ENCODE measurements around the gene ZNF606.
"Not testable (repeated sequence)": the region's sequence is repeated elsewhere in the genome, so short reads cannot be mapped to it uniquely, and the experiment has no call there.

ZNF606 gene

DNA sequence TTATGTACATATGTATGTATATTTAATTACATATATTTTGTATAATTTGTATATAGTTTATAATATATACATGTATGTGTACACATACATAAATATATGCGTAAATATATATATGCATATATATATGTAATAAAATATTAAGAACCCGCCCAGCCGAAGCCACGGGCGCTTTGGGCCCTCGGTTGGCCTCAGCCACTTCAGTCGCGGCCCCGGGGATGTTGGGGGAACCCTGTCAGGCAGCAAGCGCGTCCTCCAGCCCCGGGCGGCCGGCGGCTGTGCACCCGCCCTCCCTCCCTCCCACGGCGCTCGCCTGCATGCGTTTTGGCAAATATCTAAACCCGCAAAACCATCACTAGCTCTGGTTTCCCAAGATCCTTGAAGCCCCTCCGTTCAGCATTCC is 7.9 kb upstream of the ZNF606 start:
- no peak for DNase-seq (ENCODE audit: low read depth in 2 of 2)

DNA sequence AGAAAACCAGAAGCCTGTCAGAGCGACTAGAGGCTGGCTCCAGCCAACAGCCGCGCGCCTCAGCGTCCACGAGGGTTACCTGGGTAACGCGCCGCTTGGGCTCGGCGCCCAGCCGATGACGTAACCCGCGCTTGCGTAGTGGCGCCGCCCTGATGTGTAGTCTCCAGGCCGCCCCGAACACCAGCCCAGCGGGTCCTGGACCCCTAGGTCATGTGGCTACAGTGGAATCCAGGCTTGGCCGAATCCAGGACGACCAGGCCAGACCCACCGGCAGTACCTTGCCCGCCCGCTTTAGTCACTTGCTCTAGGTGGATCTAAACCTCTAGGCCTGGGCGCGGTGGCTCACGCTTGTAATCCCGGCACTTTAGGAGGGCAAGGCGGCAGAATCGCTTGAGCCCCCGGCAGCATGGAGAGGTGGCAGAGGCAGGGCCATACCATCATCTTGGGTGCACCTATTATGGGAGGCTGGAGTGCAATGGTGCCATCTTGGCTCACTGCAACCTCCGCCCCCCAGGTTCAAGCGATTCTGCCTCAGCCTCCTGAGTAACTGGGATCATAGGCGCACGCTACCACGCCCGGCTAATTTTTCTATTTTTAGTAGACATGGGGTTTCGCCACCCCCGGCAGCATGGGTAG is 7.2 kb upstream of the ZNF606 start:
- peak; percentile 63 to 66 for DNase-seq (ENCODE audit: low read depth in 2 of 2)

DNA sequence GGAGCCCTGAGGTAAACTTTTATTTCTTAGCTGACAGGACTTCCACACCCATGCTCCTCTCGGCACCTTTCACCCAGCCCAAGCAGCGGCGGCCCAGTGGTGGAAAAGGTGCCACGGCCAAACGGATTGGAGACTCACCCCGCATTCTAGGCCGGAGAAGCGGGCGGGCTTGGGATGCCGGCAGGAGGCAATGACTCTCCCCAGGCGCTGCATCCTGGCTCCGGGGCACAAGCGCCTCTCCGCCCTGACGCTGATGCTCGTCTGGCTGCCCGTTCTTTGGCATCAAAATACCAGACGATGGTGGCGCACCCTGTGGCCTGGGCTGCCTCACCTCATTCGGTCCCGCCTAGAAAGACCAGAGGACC is 6.7 kb upstream of the ZNF606 start:
- DNase-seq (ENCODE audit: low read depth in 2 of 2): no peak

DNA sequence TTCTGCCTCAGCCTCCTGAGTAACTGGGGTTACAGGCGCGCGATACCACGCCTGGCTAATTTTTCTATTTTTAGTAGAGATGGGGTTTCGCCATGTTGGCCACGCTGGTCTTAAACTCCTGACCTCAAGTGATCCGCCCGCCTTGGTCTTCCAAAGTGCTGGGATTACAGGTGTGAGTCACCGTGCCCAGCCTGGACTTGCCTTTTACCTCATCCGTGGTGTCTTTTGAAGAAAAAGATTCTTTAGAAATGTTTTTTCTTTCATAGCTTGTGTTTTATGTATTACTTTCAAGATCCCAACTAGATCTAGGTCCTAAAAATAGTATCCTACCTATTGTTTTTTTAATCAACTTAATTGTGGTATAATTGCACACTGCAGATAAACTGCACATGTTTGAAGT is 6.3 kb upstream of the ZNF606 start:
- not testable (repeated sequence) for DNase-seq (ENCODE audit: low read depth in 2 of 2)

DNA sequence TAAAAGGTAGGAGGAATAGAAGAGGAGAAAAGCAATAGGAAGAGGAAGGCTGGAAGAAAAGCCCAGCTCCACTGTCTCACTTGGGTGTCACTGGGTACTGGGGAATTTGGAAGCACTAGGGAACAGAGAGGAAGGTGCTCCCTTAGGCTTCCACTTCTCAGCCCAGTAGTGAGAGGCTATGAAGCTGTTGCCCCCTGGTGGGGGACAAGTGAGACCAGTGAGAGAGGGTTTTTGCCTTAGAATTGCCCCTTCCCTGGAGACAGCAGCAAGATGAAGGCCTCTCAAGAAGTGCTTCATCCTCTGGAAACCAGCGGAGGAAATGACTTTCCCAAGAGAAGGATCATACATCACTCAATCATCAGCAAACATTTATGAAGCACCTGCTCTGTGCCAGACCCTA is 4.7 kb upstream of the ZNF606 start:
- DNase-seq (ENCODE audit: low read depth in 2 of 2): no peak

DNA sequence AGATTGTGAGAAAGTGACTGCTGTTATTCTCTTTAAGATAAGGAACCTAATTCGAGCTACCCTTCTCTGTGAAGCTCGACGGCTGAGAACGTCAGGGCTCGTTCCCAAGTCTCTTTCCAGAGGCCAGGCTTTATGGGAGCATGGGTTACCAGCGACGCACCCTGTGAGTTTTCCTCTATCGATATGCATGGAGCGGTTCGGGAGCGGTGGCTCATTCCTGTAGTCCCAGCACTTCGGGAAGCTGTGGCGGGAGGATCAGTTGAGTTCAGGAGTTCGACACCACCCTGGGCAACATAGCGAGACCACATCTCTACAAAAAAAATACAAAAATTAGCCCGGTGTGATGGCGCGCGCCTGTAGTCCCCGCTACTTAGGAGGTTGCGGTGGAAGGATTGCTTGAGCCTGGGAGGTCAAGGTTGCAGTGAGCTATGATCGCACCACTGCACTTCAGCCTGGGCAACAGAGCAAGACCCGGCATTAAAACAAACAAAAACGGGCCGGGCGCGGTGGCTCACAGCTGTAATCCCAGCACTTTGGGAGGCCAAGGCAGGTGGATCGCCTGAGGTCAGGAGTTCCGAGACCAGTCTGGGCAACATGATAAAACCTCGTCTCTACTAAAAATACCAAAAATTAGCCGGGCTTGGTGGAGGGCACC is 681 bp upstream of the ZNF606 start:
- DNase-seq (ENCODE audit: low read depth in 2 of 2): no peak

DNA sequence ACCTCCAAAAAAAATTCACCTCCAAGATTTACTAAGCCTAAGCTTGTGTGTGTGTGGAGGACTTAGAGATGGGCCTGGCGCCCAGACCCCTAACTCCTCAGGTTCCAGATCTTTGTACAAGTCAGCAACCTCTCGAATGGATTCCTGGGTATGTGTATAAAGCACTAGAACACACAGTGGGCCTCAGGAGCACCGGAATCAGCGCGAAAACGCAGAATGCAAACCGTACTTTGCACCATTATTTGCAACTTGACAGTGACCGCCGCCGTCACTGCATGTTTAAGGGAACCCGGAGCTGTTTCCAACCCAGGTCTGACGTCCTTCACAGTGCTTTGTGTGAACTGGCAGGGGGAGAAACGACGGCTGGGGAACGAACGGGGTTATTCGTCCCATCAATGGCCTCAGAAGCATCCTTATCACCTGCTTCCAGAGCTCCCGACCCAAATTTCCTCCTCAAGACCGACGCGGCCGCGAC is 688 bp downstream of the ZNF606 start:
- no peak for DNase-seq (ENCODE audit: low read depth in 2 of 2)

DNA sequence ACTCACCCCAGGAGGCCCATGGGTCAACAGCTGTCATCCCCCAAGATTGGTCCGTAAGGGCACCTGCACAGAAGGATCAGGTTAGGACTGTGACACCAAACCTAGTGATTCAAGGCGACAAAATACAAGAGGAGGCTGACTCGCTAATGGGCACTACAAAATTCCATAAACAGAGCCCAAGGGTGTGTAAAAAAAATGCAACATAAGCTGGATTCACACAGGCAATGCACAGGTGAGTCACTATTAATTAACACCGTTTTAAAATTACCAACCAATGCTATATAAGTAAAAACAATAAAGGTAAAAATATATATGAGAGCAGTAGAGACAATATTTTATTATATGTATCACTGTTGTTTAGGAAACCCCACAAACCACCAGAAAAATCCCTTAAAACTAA is 1.9 kb downstream of the ZNF606 start:
- no peak for DNase-seq (ENCODE audit: low read depth in 2 of 2)

DNA sequence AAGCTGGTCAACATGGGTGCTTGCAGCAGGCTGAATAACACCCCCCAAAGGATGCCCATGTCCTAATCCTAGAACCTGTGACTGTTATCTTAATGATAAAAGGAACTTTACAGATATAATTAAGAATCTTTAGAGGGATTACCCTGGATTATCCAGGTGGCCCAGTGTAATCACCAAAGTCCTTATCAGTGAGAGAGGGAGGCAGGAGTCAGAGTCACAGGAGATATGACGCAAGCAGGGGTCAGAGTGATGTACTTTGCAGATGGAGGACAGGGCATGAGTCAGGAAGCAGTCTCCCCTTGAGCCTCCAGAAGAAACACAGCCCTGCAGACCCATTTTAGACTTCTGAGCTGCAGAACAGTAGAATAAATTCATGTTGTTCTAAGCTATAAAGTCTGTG is 9.8 kb downstream of the ZNF606 start:
- no peak for DNase-seq (ENCODE audit: low read depth in 2 of 2)

DNA sequence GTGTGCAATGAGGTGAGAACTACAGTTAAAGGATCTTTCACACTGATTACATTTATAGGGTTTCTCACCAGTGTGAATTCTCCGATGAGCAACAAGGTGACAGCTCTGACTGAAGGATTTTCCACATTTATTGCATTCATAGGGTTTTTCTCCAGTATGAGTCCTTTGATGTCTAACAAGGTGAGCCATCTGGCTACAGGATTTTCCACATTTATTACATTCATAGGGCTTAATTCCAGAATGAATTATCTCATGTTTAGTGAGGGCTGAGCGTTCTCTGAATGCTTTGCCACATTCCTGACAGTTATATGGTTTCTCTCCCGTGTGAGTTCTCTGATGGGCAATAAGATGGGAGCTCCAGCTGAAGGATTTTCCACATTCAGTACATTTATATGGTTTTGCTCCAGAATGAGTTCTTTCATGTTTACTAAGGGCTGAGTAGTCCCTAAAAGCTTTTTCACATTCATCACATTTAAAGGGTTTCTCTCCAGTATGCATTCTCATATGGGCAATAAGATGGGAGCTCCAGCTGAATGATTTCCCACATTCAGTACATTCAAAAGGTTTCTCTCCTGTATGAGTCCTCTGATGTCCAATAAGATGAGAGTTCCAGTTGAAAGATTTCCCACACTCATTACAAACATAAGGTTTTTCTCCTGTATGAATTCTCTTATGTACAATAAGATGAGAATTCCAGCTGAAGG is 23.9 kb downstream of the ZNF606 start:
- no peak for DNase-seq (ENCODE audit: low read depth in 2 of 2)

DNA sequence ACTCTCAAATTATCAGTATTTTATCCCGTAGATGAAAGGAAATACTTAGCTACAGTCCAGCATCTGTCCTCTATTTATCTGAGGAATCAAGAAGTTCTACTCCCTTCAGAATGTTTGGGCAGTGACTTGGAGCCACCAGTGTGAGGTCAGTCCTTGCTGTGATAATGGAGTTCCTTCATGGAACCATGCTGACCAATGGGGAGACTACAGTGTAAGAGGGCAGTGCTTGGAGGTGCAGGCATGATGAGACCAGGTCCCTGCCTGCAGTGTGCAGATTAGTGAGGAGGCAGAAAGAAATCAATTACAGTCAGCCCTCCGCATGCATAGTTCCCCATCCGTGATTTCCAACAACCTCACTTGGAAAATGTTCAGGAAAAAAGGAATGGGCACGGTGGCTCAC is 28.2 kb downstream of the ZNF606 start, which contains the start of gene C19orf18:
C19orf18 (minus strand) TSS at position 101 of the 400 bp plus-strand sequence. CDS start 102 bp downstream, outside the sequence.
- no peak for DNase-seq (ENCODE audit: low read depth in 2 of 2)

DNA sequence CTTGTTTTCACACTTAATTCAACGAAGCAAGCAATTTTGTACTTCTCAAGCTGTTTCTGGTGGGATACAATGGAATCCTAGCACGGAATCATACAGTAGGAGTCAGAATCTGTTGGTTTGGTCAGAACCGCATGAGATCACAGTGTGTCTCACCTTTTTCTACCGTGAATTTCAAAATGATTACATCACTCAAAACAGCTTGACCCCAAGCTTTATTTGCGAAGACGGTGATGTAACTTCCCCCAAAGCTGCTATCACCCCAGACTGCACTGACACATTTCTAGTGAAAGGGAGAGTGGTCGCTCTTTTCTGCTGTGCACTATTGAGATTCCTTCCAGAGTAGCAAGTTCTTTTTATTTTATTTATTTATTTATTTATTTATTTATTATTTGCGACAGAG is 37.9 kb downstream of the ZNF606 start:
- DNase-seq (ENCODE audit: low read depth in 2 of 2): no peak

DNA sequence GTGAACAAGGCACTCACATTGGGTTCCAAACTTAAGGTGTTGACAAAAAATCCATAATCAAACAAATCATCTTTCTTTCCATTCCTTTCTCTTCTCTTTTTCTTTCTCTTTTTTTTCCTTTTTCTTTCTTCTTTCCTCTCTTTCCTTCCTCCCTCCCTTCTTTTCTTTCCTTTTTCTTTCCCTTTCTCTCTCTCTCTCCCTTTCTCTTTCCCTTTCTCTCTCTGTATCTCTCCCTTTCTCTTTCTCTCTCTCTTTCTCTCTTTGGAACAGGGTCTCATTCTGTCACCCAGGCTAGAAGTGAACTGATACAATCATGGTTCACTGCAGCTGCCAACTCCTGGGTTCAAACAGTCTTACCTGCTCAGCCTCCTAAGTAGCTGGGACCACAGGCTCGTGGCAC is 40.8 kb downstream of the ZNF606 start:
- DNase-seq (ENCODE audit: low read depth in 2 of 2): no peak

DNA sequence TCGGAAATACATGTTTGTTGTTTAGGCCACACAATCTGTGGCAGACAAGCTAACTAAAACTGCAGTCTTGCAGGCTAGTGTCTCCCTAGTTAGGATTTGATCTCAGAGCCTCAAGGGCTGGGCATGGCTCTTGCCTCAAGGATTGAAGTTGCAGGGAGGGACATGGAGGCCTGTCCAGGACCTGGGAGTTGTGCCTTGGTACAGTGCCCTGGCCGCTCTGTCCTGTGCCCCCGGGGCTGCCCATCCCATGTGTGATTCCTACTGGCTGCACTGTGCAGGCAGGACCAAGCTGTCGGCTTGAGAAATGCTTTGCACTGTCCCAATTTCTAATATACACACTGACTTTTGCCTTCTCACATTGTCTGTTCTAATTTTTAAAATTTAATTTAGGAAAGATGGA is 47.6 kb downstream of the ZNF606 start:
- no peak for DNase-seq (ENCODE audit: low read depth in 2 of 2)

DNA sequence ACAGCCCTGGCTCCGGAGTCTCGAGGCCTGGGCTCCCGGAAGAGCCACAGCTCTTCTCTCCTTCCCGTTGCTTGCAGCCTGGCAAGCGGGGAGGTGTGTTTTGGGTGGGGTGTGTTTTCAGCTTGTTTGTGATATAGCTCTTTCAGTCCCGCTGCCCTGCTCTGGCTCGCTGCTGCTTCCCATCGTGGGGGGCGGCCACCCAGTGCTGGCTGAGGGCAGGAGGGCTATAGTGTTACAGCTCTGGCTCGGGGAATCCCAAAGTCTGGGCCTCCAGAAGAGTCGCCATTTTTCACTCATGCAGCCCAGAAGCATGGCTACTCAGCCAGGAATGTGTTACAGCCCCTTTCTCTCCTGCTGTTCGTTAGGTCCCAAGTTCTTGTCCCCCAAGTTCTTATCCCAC is 52.9 kb downstream of the ZNF606 start:
- DNase-seq (ENCODE audit: low read depth in 2 of 2): no peak

DNA sequence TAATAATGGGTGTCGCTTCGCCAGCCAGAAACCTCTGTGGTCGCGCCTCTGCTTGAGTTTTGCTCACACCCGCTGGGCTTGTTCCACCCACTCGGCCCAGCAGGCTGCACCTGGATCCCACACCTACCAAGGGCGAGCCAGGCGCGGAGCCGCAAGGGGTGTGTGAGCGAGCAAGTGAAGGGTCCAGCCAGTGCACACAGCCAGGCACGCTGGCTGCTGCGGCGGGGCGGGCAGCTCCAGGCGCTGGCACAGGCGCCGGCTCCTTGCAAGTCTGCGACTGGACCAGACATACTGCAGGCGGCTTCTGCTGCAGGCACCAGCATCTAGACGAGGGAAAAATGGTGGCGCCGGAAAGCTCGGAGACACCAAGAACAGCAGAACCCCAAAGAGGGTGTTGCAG is 53.3 kb downstream of the ZNF606 start:
- no peak for DNase-seq (ENCODE audit: low read depth in 2 of 2)

DNA sequence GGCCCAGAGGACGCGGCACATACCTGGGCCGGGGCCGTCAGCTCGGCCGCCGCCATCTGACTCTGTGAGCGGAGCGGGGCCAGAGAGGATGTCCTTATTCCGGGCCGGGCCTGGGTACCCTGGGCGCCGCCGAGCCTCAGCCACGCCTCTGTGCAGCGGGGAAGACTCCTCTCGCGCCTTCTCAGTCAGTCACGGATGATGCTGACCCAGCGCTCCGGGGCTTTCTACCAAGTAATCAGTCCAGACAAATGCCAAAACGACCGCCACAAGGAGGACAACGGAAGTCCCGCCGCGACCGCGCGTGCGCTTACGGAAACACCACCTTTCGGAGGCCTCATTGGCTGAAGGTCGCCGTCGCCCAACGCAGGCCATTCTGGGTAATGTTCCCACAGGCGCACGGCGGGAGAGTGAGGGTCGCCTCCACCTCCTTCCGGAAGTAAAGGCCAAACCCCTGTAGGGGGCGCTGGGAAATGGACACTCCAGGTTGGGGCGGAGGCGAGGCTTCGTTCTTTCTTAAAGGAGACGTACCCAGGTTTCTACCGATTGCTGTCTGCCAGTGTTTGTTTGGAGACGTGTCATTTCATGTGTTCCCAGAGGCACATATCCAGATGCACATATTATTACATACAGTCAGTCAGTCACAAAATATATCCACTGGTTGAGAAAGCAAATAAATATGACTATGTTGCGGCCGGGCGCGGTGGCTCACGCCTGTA is 55.0 kb downstream of the ZNF606 start, which contains the start of gene ZNF256:
ZNF256 (minus strand) TSS at position 288 of the 716 bp plus-strand sequence; CDS start at position 56, 232 bp downstream.
- peak; percentile 85 to 86 for DNase-seq (ENCODE audit: low read depth in 2 of 2)

DNA sequence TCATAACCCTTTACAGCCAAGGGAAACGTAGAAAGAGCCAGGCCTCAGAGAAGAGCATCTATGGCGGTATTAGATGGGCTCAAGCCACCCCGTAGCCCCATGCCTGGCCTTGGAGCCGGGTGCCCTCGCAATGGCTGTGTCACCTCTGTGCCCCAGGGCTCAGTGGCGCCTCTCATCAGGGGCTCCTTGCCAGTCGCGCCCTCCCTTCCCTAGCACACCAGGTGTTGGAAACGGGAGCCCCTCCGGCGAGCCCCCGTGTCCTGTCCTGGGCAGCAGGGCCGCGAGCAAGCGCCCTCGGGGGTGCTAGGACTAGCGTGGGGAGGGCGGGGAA is 55.6 kb downstream of the ZNF606 start:
- DNase-seq (ENCODE audit: low read depth in 2 of 2): no peak

DNA sequence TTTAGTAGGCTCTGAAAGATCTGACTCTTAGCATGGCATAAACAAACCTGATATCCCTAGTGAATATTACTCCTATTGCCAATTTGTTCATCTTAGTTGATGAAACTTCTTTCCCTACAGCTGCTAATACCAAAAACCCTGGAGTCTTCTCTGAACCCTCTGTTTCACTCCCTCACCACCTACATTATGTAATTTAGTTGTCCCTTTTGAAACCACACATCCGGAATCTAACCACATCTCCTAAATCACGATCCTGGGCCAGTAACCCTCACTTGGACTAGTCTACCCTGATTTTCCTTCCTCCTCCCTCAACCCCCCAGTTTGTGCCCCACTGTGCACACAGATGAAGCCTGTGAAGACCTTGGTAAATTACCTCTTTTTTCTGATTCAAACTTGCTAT is 56.3 kb downstream of the ZNF606 start:
- DNase-seq (ENCODE audit: low read depth in 2 of 2): no peak

DNA sequence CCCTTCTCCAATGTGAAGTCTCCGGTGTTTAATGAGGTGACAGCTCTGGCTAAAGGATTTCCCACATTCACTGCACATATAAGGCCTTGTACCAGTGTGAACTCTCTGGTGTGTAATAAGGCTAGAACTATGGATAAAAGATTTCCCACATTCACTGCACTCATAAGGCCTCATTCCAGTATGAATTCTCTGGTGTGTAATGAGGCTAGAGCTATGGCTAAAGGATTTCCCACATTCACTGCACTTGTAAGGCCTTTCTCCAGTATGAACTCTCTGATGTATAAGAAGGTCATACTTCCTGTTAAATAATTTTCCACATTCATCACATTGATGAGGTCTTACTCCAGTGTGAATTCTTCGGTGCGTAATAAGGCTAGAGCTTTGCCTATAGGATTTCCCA is 61.0 kb downstream of the ZNF606 start:
- DNase-seq (ENCODE audit: low read depth in 2 of 2): no peak

DNA sequence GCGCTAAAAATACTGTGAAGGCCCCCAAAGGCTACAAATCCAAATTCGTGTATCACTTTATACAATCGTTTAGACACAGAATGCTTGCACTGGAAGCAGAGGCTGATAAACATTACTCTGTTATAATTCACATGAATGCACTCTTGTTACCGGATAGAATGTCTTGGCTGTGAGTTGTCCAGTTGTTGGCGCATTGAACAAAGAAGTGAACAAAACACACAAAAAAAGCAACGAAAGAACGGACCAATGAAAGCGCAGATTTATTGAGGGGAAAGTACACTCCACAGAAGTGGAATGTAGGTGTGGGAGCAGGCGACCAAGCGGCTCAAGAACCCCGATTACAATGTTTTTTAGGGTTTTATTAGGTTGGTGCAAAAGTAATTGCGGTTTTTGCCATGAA is 66.9 kb downstream of the ZNF606 start:
- DNase-seq (ENCODE audit: low read depth in 2 of 2): no peak
